Hepatocyte (in vitro differentiated cells): ENCODE data around the gene WDR1. TPM values are rescaled to one million over a fixed set of nuclear protein-coding genes. Genes with fewer than 3 reads are reported as not detected.

Experiments used
- DNase-seq: peaks from one replicate; pipeline ENCODE4 v3.0.0-alpha.2; 2016; ENCODE audit warnings: low spot score
- H2AFZ ChIP-seq: fragments of 200-600 bp; sonication (generic); 2 replicates; pipeline ENCODE4 v1.6.0; 2016; ENCODE audit warnings: antibody characterized with exemption, mild to moderate bottlenecking
- H3K27ac ChIP-seq: fragments of 200-600 bp; sonication (generic); 2 replicates; pipeline ENCODE4 v1.5.1; 2016; ENCODE audit warnings: mild to moderate bottlenecking
- H3K27me3 ChIP-seq: fragments of 200-600 bp; sonication (generic); 2 replicates; pipeline ENCODE4 v1.6.1; 2016
- H3K36me3 ChIP-seq: fragments of 200-600 bp; sonication (generic); replicated peaks from 2 replicates; pipeline ENCODE4 v1.5.1; 2016; ENCODE audit warnings: low read depth; ENCODE audit not compliant: insufficient read depth
- H3K4me1 ChIP-seq: fragments of 200-600 bp; sonication (generic); 2 replicates; pipeline ENCODE4 v1.5.1; 2016; ENCODE audit warnings: mild to moderate bottlenecking, moderate library complexity; ENCODE audit not compliant: insufficient read depth
- H3K4me2 ChIP-seq: fragments of 200-600 bp; sonication (generic); 2 replicates; pipeline ENCODE4 v1.6.0; 2016
- H3K4me3 ChIP-seq: fragments of 200-600 bp; sonication (generic); 2 replicates; pipeline ENCODE4 v1.5.1; 2016; ENCODE audit warnings: mild to moderate bottlenecking
- H3K79me2 ChIP-seq: fragments of 200-600 bp; sonication (generic); 2 replicates; pipeline ENCODE4 v1.6.0; 2017; ENCODE audit warnings: mild to moderate bottlenecking
- H3K9me2 ChIP-seq: fragments of 200-600 bp; sonication (generic); replicated peaks from 2 replicates; pipeline ENCODE4 v1.6.0; 2017; ENCODE audit warnings: mild to moderate bottlenecking; ENCODE audit not compliant: insufficient read depth
- H3K9me3 ChIP-seq: fragments of 200-600 bp; sonication (generic); 2 replicates; pipeline ENCODE4 v1.5.1; 2016; ENCODE audit warnings: low read depth, mild to moderate bottlenecking
- H4K20me1 ChIP-seq: fragments of 200-600 bp; sonication (generic); 2 replicates; pipeline ENCODE4 v1.6.0; 2016; ENCODE audit warnings: mild to moderate bottlenecking; ENCODE audit not compliant: insufficient read depth, poor library complexity, severe bottlenecking
- CTCF ChIP-seq: fragments of 200-600 bp; sonication (generic); IDR thresholded peaks from 2 replicates; pipeline ENCODE4 v1.5.1; 2016; ENCODE audit warnings: antibody characterized with exemption, mild to moderate bottlenecking; ENCODE audit not compliant: poor library complexity
- EZH2 ChIP-seq: fragments of 200-600 bp; sonication (generic); IDR thresholded peaks from 2 replicates; pipeline ENCODE4 v1.6.1; 2016; ENCODE audit warnings: antibody characterized with exemption, mild to moderate bottlenecking, borderline replicate concordance
- EZH2phosphoT487 ChIP-seq: fragments of 200-600 bp; sonication (generic); IDR thresholded peaks from one replicate; pipeline ENCODE4 v1.6.1; 2018; ENCODE audit warnings: antibody characterized with exemption, mild to moderate bottlenecking, low read depth, moderate library complexity; ENCODE audit not compliant: unreplicated experiment, severe bottlenecking
- WGBS: methylation state at CpG from one replicate; pipeline ENCODE4 v1.1.6; 2016; ENCODE audit warnings: low lambda C conversion rate; ENCODE audit errors: missing lambda C conversion rate; 5-methylcytosine and 5-hydroxymethylcytosine counted together
- polyA plus RNA-seq: library from polyadenylated mRNA; unstranded; fragments of >200 nt; fragmentation: Nextera tagmentation; extraction: Ambion mirVana; gene quantifications from 2 replicates; pipeline ENCODE4 v1.2.1, GENCODE V29; 2016
- total RNA-seq: library from RNA; depleted of rRNA; stranded (reverse); fragments of >200 nt; gene quantifications from 2 replicates; pipeline ENCODE4 v1.2.3, GENCODE V29; 2014

The WDR1 gene
- total and polyA plus RNA-seq, 2 experiments from 2014 or later, result 176 to 179 TPM

DNA sequence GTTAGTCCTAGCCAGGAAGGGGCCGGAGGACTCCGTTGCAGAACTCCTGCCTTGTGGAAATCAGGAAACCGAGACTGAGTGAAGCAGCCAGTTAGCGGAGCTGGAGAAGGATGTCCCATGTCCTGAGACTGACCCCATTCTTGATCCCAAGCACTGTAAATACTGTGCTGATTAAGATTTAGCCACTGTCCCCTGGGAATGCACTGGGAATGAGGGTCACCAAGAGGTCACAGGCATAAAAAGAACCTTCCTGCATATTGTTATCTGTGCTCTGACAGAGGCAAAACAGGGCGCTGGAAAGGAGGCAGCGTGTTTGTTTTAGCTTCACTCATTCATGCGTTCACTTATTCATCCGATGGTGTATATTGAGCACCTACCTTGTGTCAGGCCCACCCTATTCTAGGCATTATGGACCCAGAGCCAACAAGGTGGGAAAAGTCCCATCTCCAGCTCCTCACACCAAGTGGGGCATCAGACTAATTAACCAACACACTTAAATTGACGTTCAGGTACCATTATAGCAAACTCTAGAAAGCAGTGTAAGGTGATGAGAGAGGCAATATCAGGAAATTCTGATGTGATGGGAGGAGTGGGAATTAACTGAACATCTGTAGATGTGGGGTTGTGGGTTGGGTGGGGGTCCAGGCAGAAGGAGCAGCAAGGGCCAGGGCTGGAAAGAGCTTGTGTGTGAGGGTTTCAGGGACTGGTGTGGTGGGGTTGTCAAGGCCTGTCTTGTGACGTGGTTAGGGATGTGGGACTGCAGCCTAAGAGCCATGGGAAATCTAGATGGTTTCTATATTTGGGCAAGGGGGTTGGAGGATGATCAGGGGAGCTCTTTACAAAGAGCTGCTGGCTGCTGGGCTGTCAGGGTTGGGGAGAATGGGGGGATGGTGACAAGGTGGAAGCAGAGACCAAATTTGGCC lies 84.7 kb downstream of the WDR1 start:
- Histone ChIP-seq H3K4me1 (peaks cover 19% of the 10 kb centered on the region), H3K9me3 (no peaks in the 10 kb centered on the region), H3K36me3 (no peaks in the 10 kb centered on the region), H3K27ac (no peak overlapping the region), H3K79me2 (no peaks in the 10 kb centered on the region), H4K20me1 (no peaks in the 10 kb centered on the region), H3K9me2 (no peaks in the 10 kb centered on the region), H3K4me3 (no peak overlapping the region), H3K27me3 (no peaks in the 10 kb centered on the region), H2AFZ (no peak overlapping the region), H3K4me2 (no peak overlapping the region)
- DNase-seq, result no peak
- TF ChIP-seq EZH2phosphoT487, result no peak
- WGBS, result 69% methylated on average over 10 of the region's 10 CpGs

DNA sequence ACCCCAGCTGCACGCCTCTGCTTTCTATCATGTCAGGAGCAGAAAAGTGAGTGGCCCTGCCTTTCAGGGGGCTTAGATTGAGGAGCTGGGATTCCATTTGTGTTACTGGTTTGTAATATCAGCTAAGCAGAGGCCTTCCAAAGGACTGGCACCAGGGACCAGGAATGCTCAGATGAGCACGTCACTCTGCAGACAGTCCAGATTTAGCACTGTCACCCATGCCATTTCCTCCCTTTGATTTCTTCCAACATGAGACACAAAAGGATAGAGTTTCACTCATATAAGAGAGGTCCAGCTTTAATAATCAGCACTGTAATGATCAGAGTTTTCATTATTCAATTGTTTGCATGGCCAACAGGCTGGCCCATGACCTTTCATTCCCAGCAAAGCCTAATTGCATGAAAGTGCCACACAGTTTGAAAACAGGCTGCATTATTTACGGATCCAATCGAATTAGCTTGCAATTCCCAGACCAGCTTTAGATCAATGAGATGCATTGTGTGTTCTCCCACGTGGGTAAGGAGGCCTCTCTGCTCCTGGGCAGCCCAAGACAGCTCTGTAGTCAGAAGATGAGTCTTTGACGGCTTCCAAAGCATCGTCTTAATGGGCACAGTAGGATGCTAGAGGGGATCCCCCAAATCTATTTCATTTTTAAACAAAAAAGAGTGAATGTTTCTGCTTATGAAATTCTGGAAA lies 85.5 kb downstream of the WDR1 start:
- WGBS, result 69% methylated on average over 7 of the region's 7 CpGs
- H3K4me2 ChIP-seq, result no peak overlapping the region

GRCh38 chr4:10029403-10029802 lies 87.2 kb downstream of the WDR1 start:
- Histone ChIP-seq H3K4me2 (no peak overlapping the region), H3K79me2 (no peaks in the 10 kb centered on the region), H3K4me3 (no peak overlapping the region), H4K20me1 (no peaks in the 10 kb centered on the region), H2AFZ (no peak overlapping the region), H3K4me1 (peaks cover 19% of the 10 kb centered on the region), H3K27me3 (no peaks in the 10 kb centered on the region), H3K9me2 (no peaks in the 10 kb centered on the region), H3K36me3 (no peaks in the 10 kb centered on the region), H3K27ac (no peak overlapping the region), H3K9me3 (no peaks in the 10 kb centered on the region)
- WGBS, result 99% methylated on average over 4 of the region's 4 CpGs
- no peak for DNase-seq
- TF ChIP-seq EZH2phosphoT487, result no peak
- no peak for TF ChIP-seq CTCF
- TF ChIP-seq EZH2, result no peak

More for the DNA sequence above, 85.5 kb downstream of the WDR1 start:
- TF ChIP-seq EZH2 (no peak), CTCF (no peak), EZH2phosphoT487 (no peak)
- H2AFZ ChIP-seq, result no peak overlapping the region
- H3K79me2 ChIP-seq, result no peaks in the 10 kb centered on the region
- no peaks in the 10 kb centered on the region for H3K36me3 ChIP-seq
- H3K9me2 ChIP-seq, result no peaks in the 10 kb centered on the region
- no peak overlapping the region for H3K27ac ChIP-seq
- no peaks in the 10 kb centered on the region for H4K20me1 ChIP-seq
- no peak for DNase-seq
- H3K27me3 ChIP-seq, result no peaks in the 10 kb centered on the region
- H3K4me3 ChIP-seq, result no peak overlapping the region
- H3K9me3 ChIP-seq, result no peaks in the 10 kb centered on the region
- peaks cover 19% of the 10 kb centered on the region for H3K4me1 ChIP-seq

DNA sequence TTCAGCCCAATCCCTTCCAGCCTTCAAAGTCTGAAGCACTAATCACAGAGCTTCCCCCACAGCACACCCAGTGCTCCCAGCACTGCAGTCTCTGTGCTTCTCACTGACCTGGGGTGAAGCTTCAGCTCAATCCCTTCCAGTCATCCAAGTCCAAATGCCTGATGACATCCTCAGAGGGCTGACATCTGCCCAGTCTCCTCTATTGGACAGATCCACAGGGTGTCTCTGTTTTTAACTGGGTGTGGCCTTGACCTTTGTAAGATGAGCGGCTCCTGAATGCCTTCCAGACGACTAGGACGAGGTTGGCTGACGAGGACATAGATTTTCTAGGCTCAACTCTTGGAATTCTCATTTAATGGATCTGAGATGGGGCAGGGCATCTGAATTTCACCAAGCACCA lies 87.7 kb downstream of the WDR1 start:
- Histone ChIP-seq H4K20me1 (no peaks in the 10 kb centered on the region), H3K4me2 (no peak overlapping the region), H3K4me3 (no peak overlapping the region), H3K9me2 (no peaks in the 10 kb centered on the region), H3K27ac (no peak overlapping the region), H3K27me3 (no peaks in the 10 kb centered on the region), H2AFZ (no peak overlapping the region), H3K36me3 (no peaks in the 10 kb centered on the region), H3K4me1 (peaks cover 19% of the 10 kb centered on the region), H3K9me3 (no peaks in the 10 kb centered on the region), H3K79me2 (no peaks in the 10 kb centered on the region)
- 55% methylated on average over 4 of the region's 4 CpGs for WGBS
- DNase-seq, result no peak
- no peak for TF ChIP-seq EZH2phosphoT487
- TF ChIP-seq EZH2, result no peak
- TF ChIP-seq CTCF, result no peak
